Fibroblast of pulmonary artery (primary cell): ENCODE data around the gene GPSM3.

Experiments used
- DNase-seq: peaks from one replicate; pipeline ENCODE4 v3.0.0-alpha.2; 2010; ENCODE audit warnings: low read depth
- H3K4me3 ChIP-seq: replicated peaks from 2 replicates; pipeline ENCODE4 v1.5.1; 2011; ENCODE audit warnings: low read depth, mild to moderate bottlenecking, control low read depth, low read length, moderate library complexity
- TF ChIP-seq, protein P1 (sequence below): IDR thresholded peaks from 2 replicates; pipeline ENCODE4 v1.5.1; 2011; ENCODE audit warnings: mild to moderate bottlenecking, control low read depth, low read length, inconsistent platforms; ENCODE audit errors: missing control alignments

GPSM3 gene

DNA sequence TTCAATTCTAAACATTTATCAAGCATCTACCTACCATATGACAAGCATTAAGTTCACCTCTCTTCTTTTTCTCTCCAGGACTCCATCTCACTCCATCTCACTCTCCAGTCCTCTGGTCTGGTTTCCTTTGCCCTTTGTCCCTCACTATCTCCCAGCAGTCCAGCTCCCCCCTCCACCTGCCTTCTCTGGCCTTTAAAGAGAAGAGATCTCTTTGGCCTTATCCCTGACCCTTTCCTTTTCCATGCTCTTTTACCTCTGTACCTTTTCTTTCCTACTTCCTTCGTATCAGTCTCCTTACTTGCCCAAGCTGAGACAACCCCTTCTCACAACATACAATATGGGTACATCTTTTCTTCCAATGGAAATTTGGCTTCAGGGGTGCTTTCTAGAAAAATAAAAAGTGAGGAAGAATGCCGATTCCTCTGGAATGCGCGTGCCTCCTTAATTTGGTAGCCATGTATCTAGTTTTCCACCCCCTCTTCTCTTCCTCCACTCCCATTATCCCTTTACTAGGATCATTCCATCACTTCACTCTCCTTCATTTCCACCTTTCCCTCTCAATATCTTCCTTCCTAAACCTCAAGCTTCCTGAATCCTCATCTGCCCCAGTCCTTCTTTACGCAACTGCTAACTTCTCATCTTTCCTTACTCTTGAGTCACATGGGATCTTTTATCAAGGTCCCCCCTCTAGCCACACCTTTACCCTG is 15.8 kb downstream of the GPSM3 start:
- TF ChIP-seq, protein P1, sequence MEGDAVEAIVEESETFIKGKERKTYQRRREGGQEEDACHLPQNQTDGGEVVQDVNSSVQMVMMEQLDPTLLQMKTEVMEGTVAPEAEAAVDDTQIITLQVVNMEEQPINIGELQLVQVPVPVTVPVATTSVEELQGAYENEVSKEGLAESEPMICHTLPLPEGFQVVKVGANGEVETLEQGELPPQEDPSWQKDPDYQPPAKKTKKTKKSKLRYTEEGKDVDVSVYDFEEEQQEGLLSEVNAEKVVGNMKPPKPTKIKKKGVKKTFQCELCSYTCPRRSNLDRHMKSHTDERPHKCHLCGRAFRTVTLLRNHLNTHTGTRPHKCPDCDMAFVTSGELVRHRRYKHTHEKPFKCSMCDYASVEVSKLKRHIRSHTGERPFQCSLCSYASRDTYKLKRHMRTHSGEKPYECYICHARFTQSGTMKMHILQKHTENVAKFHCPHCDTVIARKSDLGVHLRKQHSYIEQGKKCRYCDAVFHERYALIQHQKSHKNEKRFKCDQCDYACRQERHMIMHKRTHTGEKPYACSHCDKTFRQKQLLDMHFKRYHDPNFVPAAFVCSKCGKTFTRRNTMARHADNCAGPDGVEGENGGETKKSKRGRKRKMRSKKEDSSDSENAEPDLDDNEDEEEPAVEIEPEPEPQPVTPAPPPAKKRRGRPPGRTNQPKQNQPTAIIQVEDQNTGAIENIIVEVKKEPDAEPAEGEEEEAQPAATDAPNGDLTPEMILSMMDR = no peak
- peak; percentile 68 for DNase-seq

GRCh38 chr6:32175711-32176475 is 16.6 kb downstream of the GPSM3 start, which contains the start of gene AGPAT1:
AGPAT1 (minus strand) TSS chr6:32176084; CDS start chr6:32171496, 4,588 bp downstream.
- DNase-seq = peak; percentile 98
- H3K4me3 ChIP-seq = peak within 1 kb of the TSS; percentile 87
- TF ChIP-seq, protein P1 = no peak

More for the DNA sequence above, 15.8 kb downstream of the GPSM3 start:
- peak overlapping the region; percentile 87 for H3K4me3 ChIP-seq

DNA sequence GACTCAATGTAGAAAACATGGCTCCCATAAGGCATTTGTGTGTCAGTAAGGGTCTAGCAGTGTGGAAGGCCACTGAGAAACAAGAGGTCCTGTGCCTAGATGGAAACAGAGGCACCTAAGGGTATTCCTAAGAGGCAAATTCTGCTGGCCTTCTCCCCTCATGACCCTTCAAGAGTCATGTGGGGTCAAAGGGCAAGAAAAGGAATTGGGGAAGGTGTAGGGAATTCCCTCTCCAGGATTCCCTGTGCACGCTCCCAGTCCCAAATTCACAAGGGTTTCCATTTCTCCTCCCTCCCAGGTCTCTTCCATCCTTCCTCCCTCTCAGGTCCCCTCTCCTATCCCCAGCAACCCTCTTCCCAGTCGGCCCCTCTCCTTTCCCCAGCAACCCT is 17.1 kb downstream of the GPSM3 start:
- DNase-seq = no peak
- peak overlapping the region; percentile 87 for H3K4me3 ChIP-seq
- TF ChIP-seq, protein P1 = no peak

DNA sequence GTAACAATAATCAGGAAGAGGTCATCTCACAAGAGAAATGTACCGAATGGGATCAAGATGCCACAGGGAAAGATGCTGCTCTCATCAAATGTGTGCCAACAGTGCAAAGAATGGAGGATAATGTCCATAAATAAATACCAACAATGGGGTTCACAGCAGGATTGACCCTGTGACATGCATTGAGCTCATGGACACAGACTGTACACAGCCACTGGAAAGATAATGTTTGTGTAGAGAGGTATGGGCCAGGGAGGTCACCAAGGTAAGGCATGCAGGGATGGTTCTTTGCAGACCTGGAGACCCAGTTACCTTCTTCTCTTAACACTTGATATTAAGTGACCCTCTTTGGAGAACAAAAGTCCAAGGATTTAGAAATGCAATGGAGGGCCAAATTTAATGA is 18.0 kb downstream of the GPSM3 start:
- no peak for DNase-seq
- TF ChIP-seq, protein P1 = no peak
- peak overlapping the region; percentile 87 for H3K4me3 ChIP-seq

DNA sequence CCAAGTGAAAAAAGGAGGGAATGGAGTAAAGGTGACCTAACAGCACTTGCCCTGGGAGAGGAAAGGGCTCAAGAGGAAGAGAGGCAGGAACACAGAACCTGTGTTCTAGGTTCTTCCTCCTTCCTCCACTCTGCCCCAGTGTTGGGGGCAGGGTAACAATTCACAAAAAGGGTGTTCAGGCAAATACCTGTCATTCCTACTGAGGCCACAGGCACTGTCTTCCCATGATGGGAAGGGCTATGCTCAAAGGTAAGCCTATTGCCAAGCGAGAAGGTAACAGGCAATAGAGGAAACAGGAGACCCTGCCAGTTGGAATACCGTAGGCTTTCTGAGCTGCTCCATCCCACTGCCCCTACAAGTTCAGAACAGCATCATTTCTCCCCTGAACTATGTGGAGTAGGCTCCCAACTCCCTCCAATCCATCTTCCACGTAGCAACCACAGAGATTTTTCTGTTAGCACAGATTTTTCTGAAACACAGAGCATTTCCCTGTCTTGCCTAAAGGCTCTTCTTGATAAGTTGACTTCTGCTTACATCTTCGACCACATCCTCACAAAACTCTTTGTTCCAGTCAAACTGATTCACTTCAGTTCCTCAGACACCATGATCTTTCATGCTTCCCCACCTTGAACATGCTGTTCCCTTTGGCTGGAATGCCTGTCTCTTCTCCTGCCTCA is 19.3 kb downstream of the GPSM3 start:
- DNase-seq = no peak
- no peak overlapping the region for H3K4me3 ChIP-seq
- TF ChIP-seq, protein P1 = no peak

DNA sequence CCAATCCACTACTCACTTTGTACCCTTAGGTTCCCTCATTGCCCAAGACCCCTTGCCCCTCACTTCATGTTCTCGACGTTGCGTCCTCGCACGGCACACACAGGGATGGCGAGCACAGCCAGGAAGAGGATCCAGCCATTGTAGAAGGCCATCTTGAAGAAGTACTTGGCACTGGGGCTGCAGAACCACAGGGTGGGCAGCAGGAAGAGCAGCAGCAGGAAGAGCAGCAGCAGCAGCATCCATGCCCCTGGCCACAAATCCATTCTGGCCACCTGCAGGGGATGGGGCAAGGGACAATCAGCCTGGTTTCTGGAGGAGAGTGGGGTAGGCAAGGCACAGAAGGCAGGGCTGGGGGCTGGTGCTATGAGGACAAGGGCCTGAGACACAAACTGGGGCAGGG is 21.2 kb downstream of the GPSM3 start:
- H3K4me3 ChIP-seq = no peak overlapping the region
- TF ChIP-seq, protein P1 = no peak
- no peak for DNase-seq
